Umbilical cord (tissue), 2 donors: ENCODE data around the gene DTX2. TPM values are rescaled to one million over a fixed set of nuclear protein-coding genes. Genes with fewer than 3 reads are reported as not detected.
"Not testable (repeated sequence)": the region's sequence is repeated elsewhere in the genome, so short reads cannot be mapped to it uniquely, and the experiment has no call there.

Source experiments
- DNase-seq: peaks from one replicate; pipeline ENCODE4 v3.0.0-alpha.2; 2015; ENCODE audit warnings: low spot score
- total RNA-seq: library from RNA; depleted of rRNA; stranded (reverse); fragments of >200 nt; gene quantifications from one replicate; pipeline ENCODE4 v1.2.3, GENCODE V29; 2014; ENCODE audit warnings: low replicate concordance; ENCODE audit not compliant: insufficient read depth

Gene DTX2
- total RNA-seq, 1 donor from 2014 or later = 17.1 TPM

DNA sequence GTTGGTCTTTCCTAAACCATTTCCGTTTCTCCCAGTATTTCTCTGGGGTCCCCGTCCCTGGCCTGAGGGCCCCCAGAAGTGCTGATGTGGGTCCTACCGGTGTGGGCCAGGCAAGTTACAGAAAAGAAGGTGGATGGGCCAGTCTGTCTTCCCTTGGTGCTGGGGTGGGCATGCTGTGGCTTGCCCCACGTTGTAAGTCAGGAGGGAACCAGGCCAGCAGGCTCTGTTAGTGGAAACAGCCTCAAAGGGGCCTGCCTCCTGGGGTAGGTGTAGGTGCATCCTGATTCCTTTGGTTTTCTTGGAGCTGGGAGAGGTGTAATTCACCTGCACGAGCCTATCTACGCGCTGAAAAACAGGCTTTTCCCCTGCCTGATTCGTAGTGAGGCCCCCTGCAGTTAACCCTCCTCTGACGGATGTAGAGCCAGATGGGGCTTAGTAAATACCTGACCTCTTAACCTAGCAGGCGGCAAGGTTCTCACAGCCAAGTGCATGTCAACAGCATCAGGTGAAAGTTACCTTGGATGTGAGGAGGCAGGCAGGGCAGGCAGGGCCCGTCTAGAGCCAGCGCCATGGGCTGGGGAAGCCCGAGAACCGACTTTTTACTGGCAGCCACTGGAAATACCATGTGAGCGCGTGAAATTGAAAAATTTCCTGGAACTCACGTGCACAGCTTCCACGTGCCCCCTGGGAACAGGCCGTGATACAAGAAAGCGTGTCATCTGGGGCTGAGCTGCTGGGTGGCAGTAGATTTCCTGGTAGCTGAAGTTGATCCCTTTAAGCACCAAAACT, 24.5 kb downstream of the DTX2 start:
- not testable (repeated sequence) for DNase-seq

DNA sequence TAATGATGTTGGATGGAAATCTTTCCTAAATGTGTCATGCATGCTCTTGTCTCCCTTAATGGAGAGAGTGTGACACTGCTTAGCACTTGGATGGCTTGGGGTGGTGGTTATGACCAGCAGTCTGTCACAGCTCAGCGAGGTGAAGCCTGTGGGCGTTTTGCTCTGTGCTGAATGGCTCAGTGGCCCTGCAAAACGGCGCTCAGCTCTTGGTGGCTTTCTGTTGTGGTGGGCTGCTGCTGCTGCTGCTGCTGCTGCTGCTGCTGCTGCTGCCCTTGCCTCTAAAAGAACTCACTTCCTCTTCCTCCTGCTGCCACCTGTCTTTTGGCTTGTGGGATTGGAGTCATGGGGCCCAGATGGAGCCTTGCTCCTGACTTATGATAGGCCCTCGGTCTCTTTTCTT, 25.1 kb downstream of the DTX2 start:
- DNase-seq = not testable (repeated sequence)

DNA sequence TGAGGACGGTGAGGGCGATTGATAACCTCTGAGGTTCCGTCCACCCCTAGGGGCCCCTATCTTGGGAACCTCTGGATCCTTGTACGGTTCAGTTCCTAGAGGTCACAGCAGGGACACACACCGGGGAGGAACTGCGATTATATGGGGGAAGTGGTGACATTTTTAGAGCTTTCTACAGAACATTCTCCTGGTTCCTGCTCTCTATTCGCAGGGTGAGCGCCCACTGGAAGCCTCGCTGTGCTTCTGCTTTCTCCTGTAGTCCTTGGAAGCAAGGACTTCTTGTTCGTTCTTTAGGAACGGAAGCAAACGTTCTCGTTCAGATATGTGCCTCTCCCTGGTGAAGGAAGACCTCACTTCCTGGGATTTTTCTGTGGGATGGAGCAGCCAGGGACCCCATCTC, 26.5 kb downstream of the DTX2 start:
- DNase-seq = not testable (repeated sequence)

DNA sequence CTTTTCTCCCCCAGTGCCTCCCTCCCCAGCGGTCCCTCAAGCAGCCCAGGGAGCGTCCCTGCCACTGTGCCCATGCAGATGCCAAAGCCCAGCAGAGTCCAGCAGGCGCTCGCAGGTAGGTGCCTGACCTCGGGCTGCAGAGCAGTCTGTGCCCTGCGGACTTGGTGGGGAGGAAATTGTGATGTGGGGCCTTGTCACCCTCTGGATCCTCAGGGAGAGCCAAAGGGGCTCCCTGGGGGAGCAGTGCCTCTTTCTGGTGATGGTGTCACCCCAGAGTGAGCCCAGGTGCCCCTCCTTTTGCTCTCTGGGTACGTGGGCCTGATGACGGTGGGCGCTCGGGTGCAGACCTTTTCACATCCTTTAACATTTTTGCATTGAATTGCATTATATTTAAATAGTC, 30.6 kb downstream of the DTX2 start:
- DNase-seq = not testable (repeated sequence)

DNA sequence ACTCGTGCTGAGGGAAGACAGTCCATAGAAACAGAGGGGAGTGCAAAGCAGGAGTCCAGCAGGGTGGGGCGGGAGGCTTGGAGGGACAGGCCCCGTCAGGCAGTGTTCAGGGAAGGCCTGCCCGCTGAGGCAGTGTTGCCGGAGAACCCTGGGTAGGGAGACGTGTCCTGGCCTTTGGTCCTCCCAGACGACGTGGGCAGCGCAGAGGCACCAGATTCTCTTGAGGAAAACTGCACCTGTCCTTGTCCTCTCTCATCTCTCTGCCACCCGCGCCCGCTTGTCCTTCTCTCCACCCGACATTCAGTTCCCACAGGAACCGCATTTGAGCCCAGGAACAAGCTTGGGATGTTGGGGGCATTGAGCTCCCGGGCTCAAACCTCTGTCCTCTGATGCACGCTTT, 34.2 kb downstream of the DTX2 start:
- not testable (repeated sequence) for DNase-seq

DNA sequence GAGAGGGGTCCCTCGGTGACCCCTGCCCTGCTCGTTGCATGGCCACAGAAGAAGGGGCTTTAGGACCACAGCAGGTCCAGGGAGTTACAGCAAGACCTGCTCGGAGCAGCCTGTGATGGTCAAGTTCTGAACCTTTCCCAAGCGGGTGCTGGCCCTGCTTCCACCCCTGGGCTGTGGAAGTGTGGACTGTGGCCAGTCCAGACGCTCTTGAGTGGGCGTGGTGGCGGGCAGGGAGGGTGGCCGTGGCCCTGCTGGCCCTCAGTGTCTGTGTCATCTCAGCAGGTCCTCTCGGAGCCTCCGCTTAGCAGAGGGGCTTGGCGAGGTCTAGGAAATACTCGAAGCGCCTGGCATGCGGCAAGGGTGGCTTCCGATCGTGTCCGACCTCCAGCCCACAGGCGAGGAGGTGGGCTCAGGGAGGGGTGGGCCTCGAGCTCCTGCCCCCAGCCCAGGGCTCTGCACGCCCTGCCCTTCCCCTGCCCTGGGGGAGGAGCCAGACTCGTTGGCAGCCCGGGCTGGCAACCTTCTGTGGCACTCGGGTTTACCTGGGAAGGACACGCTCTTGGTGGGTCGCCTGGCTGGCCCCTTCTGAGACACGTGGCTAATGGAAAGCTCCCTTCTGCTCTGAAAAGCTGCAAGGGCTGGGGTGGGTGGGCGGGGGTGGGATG, 36.5 kb downstream of the DTX2 start:
- not testable (repeated sequence) for DNase-seq

DNA sequence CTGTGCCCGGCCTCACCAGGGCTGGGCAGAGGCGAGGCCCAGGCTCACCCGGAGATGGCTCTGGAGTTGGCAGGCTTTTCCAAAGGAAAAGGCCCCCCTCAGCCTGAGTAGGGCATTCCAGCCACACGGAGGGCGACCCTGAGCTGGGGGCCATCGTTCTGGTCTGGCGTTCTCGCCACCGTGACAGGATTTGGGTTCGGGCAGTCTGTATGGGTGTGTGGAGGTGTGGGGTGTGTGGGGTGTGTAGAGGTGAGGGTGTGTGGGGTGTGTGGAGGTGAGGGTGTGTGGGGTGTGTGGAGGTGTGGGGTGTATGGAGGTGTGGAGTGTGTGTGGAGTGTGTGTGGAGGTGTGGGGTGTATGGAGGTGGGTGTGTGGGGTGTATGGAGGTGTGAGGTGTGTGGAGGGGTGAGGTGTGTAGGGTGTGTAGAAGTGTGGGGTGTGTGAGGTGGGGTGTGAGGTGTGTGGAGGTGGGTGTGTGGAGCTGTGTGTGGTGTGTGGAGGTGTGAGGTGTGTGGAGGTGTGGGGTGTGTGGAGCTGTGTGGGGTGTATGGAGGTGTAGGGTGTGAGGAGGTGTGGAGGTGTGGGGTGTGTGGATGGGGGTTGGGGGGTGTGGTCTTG, 37.2 kb downstream of the DTX2 start:
- DNase-seq = not testable (repeated sequence)

DNA sequence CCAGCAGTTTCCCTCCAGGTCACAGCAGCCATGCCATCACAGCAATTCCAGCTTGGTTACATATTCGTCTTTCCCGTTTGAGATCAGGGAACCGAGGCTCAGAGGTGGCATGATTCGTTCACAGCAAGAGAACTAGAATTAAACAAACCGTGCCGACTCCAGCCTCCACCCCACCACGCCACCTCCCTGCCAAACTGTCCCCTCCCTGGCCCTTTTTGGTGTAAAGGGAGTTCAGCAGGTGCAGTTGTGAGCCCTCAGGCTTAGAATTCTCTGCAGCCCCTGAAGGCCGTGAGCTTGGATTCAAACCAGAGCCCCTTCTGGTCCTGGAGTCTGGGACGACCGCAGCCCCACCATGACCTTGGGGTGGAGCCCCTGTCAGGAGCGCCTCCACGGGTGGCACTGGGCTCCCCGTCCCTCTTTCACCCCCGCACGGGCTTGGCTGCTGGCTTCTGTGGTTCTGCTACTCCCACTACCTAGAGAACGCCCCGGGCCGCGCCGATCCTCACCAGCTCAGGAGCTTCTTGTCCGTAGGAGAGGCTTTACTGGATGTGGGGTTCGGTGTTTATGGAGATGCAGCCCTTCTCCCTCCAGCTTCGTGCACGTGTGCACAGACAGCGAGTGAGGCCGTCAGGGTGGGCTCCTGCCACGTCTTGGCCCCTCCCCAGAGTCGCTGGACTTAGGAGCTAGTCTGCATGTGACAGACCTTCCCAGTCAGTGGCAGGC, 37.9 kb downstream of the DTX2 start:
- DNase-seq = not testable (repeated sequence)

DNA sequence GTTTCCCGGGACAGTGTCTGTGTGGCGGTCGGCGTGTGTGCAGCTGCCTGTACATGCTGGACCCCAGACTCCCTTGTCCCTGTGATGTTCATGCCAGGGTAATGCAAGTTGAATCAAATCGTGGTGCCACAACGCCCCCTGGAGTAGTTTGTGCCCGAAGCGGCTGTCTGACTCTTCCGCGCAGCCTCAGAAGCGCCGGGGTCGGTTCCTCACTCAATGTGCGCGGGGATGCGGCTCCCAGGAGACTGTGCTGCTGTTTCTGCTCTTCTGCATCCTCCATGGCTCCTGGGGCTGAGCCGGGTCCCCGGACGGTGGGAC, 38.4 kb downstream of the DTX2 start:
- DNase-seq = not testable (repeated sequence)

DNA sequence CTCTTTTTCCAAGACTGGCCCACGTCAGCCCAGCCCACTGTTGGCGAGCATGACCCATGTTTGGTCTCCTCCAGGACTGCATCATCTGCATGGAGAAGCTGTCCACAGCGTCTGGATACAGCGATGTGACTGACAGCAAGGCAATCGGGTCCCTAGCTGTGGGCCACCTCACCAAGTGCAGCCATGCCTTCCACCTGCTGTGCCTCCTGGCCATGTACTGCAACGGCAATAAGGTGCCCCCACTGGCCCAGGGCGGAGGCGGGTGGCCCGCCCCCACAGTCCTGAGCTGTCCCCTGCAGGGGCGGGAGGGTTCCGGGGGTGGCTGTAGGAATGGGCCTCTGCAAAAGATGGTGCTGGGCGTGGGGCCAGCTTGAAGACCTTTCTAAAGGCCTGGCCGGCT, 40.7 kb downstream of the DTX2 start:
- DNase-seq = not testable (repeated sequence)

DNA sequence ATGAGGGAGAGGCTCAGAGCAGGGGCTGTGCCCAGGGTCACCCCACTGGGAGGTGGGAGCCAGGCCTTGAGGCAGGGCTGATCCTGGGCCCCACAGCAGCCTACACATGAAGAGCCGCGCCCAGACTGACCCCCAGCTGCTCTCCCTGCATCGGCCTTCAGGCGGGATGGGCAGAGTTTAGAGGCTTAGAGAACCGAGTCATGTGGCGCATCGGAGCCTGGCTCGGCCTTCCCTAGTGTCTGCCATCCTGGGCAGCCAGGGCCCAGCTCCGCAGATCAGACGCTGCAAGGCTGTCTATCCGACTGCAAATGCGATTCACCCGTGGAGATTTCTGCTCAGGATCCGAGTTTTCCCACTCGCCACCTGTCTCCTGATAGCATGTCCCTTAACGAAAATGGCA, 41.3 kb downstream of the DTX2 start:
- not testable (repeated sequence) for DNase-seq

DNA sequence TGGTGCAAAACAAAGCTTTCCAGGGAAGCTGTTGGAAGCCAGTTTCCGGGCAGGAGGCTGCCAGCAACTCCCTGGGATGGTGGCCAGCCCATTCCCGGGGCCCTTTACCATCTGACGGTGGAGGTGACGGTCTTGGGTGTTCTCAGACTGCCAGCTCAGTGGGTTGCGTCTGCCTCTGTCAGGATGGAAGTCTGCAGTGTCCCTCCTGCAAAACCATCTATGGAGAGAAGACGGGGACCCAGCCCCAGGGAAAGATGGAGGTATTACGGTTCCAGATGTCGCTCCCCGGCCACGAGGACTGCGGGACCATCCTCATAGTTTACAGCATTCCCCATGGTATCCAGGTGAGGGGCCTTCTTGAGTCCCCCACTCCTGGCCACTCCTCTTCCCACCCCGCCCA, 41.7 kb downstream of the DTX2 start:
- DNase-seq = not testable (repeated sequence)

DNA sequence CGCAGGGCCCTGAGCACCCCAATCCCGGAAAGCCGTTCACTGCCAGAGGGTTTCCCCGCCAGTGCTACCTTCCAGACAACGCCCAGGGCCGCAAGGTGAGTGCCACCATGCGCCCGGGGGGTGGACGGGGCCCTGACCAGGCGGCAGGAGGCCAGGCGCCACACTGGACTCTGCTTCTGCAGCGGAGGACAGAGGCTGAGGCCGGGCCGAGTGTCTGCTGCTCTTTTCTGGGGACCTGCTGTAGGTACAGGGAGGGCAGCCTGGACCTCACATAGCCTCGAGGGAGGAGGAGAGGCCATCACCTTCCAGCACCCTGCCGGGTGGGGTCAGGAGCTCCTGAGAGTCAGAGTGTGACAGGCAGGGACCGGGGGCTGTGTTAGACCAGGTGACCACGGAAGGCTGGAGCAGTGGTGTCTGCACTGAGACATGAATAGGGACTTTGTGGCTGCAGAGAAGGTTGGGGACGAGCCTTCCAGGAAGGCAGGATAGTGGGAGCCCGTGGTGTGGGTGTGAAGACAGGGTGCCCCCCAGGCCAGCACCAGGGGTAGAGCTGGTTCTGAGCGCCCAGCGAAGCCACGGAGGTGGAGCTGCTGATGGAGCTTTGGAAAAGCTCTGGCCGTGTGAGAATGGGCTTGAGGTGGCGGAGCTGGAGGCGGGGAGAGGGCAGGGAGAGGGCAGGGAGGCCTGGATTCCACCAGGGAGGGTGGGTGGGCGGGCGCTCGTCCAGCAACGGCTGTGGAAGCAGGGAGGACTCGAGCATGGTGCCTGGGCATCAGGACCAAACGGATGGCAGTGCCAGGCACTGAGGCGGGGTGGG, 43.0 kb downstream of the DTX2 start:
- not testable (repeated sequence) for DNase-seq

DNA sequence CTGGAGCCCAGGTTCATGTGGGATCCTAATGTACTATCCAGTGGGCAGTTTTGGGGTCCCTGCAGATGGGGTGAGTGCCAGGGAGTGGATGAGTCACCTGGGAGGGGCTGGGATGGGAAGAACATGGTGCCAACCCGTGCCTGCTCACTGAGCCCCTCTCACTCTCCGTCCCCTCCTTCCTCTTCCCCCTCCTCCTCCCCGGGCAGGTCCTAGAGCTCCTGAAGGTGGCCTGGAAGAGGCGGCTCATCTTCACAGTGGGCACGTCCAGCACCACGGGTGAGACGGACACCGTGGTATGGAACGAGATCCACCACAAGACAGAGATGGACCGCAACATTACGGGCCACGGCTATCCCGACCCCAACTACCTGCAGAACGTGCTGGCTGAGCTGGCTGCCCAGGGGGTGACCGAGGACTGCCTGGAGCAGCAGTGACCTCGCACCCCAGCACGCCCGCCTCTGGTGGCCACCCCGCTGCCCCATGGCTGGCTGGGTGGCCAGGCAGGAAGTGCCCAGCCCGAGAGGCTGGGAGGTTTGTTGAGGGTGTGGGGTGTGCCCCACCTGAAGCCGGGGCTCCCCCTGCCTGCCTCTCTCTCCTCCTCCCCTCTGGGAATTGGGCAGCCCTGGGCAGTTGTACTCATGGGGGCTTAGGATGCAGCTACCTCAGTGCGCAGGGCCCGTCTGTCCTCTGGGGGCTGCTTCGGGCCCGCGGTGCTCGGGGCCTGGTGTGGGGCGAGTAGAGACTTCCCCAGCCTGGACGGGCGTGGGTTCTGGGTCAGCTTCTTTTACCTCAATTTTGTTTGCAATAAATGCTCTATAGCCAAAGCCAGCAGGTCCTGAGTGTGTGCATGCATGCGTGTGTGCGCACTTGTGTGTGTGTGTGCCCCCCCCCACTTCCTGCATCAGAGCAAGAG, 43.9 kb downstream of the DTX2 start:
- no peak for DNase-seq

DNA sequence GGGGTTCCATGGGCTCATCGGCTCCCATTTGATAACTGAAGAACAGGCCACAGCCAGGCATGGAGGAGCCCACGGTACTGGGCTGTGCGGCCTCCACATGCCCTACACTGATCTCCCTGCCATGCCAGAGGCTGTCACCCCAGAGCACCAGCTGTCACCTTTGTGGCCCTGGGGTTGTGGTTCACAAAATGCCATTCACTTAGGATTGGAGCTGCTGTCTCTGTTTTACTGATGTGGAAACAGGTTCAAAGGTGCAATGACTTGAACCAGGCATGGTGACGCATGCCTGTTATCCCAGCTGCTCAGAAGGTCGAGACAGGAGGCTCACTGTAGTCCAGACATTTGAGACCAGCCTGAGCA, 44.6 kb downstream of the DTX2 start:
- DNase-seq = no peak

DNA sequence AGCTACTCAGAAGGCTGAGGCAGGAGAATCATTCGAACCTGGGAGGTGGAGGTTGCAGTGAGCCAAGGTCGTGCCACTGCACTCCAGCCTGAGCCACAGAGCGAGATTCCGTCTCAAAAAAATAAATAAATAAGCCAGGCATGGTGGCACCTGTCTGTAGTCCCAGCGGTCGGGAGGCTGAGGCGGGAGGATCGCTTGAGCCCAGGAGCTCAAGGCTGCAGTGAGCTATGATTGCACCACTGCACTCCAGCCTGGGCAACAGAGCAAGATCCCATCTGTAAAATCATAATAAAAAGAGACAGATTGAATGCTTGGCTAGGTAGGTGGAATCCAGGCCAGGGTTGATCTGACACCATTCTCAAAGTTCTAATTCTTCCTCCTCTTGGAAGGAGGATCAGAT, 45.1 kb downstream of the DTX2 start:
- not testable (repeated sequence) for DNase-seq

DNA sequence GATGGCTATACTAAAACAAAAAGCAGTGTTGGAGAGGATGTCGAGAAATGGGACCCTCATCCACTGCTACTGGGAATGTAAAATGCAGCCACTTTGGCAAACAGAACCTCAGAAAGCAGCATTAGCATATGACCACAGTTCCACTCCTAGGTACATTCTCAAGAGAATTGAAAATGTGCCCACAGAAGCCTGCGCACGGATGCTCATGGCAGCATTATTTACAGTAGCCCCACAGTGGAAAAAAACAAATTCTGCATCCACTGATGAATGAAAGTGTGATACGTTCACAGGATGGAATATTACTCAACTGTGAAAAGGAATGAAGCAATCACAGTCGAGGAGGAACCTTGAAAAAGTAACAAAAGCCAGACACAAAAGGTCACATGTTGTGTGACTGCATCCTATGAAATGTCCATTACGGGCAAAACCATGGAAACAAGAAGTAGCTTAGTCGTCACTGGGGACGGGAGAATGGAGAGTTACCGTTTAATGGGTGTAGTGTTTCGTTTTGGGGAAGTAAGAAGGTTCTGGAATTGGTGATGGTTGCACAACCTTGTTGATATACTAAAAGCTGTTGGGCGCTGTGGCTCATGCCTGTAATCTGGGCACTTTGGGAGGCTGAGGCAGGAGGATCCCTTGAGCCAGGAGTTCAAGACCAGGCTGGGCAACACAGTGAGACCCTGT, 46.4 kb downstream of the DTX2 start:
- DNase-seq = no peak

DNA sequence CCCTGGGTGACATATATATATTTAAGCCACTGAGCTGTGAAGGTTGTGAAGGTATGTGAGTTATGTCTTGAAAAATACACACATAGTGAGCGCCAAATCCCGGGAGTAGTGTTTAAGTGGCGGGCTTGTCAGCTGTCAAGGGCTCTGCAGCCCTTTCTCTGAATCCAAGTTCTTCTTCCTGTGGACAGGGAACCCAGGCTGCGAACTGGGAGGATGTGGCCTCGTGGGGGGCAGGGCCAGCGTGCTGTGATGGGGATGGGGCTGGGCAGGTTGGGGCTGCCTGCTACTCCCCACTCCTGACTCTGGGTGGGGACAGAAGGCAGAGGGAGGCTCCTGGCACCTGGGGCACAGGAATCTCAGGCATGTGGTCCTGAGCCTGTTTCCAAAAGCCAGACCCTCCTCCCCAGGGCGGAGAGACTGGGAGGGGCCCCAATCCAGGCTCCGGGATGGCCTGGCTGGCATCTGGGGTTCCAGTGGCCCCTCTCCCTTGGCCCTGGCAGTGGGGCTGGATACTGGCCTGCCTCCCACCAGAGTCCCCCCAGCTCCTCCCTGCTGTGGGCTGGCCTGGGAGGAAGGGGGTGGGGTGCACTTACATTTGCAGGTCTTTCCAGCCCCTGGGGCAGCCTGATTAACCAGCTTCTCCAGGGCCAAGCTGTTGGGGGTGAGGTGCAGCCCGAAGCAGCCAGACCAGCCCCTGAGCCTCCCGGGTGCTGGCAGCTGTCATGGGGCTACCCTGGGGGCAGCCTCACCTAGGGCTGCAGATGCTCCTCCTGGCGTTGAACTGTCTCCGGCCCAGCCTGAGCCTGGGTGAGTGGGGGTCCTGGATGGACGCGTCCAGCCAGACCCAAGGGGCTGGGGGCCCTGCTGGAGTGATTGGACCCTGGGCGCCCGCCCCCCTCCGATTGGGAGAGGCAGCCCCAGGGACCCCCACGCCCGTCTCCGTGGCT, 48.7 kb downstream of the DTX2 start, which contains the start of gene UPK3B:
Gene UPK3B, plus strand, starts transcription at position 622 of the 947 bp plus-strand sequence. Its CDS starts 101 bp downstream, at position 723.
- peak; percentile 50 for DNase-seq
